Measurements from ENCODE around the gene ADAMTSL4.
"Not testable (repeated sequence)": the region's sequence is repeated elsewhere in the genome, so short reads cannot be mapped to it uniquely, and the experiment has no call there.

ADAMTSL4 gene

DNA sequence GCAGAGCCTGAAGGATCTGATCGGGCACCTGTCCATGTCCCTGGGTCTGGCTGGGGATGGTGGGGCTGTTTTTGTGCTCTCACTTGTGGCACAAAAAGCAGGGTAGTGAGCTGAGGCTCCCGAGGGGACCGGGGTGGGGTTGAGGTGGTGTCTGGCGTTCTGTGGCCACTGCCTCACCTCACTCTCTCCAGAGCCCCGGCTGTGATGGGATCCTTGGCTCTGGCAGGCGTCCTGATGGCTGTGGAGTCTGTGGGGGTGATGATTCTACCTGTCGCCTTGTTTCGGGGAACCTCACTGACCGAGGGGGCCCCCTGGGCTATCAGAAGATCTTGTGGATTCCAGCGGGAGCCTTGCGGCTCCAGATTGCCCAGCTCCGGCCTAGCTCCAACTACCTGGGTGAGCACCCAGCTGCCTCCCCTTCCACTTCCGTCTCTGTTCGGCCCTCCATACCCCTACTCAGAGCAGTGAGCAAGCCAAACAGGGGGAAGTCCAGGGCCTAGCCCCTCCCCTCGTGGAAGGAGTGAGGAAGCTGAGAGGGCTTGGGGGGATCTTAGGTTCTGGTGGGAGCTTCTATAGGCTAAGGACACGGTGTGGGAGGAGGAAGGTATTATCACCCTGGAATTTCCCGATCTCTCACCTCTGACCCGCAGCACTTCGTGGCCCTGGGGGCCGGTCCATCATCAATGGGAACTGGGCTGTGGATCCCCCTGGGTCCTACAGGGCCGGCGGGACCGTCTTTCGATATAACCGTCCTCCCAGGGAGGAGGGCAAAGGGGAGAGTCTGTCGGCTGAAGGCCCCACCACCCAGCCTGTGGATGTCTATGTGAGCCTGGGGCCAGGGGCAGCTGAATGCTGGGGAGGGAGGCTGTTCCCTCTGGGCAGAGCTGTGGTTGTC is 7.0 kb downstream of the ADAMTSL4 start:
- no peak for DNase-seq

- no peak for DNase-seq
Observed at GRCh38 chr1:150557065-150557600, 7.9 kb downstream of the ADAMTSL4 start.

DNA sequence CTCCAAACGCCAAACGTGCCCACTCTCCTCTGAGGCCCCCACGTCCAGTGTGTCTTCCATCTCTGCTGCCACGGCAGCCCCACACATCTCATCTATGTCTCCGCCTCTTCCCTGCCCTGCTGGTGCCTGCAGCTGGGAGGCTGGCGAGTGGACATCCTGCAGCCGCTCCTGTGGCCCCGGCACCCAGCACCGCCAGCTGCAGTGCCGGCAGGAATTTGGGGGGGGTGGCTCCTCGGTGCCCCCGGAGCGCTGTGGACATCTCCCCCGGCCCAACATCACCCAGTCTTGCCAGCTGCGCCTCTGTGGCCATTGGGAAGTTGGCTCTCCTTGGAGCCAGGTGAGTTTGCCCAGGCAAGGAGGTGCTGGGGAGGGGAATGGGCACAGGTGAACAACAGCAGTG is 8.6 kb downstream of the ADAMTSL4 start:
- no peak for DNase-seq

- no peak for DNase-seq
Observed at GRCh38 chr1:150558303-150558704, 9.1 kb downstream of the ADAMTSL4 start.

DNA sequence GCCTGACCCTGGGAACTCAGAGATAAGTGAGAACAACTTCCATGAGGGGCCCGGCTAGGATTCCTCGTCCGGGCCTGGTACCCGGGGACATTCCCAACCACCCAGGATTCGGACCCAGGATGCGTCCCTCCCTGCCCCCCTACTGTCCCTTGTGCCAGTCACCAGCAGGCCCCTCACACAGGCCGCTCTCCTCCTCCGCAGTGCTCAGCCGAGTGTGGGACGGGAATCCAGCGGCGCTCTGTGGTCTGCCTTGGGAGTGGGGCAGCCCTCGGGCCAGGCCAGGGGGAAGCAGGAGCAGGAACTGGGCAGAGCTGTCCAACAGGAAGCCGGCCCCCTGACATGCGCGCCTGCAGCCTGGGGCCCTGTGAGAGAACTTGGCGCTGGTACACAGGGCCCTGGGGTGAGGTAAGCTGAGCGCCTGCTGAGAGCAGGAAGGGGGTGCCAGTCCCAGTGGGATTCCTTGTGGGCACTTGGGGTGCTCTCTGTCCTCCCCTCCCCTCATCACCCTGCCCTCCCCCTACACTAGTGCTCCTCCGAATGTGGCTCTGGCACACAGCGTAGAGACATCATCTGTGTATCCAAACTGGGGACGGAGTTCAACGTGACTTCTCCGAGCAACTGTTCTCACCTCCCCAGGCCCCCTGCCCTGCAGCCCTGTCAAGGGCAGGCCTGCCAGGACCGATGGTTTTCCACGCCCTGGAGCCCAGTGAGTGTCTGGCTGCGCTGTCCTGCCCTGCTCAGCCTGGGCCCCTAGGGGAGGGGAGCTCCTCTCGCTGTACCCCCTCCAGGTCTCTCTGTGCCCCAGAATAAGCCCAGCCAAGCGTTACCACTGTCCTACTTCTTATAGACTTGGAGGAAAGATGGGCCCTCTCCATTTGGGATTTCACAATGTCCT is 9.8 kb downstream of the ADAMTSL4 start:
- no peak for DNase-seq

GRCh38 chr1:150559656-150560010 is 10.4 kb downstream of the ADAMTSL4 start:
- DNase-seq = no peak

GRCh38 chr1:150560011-150560438 is 10.8 kb downstream of the ADAMTSL4 start:
- peak; percentile 68 for DNase-seq

- DNase-seq = peak; percentile 63
Observed at GRCh38 chr1:150560576-150561253, 11.5 kb downstream of the ADAMTSL4 start.

- peak; percentile 64 for DNase-seq
Observed at GRCh38 chr1:150561254-150561973, 12.2 kb downstream of the ADAMTSL4 start.

DNA sequence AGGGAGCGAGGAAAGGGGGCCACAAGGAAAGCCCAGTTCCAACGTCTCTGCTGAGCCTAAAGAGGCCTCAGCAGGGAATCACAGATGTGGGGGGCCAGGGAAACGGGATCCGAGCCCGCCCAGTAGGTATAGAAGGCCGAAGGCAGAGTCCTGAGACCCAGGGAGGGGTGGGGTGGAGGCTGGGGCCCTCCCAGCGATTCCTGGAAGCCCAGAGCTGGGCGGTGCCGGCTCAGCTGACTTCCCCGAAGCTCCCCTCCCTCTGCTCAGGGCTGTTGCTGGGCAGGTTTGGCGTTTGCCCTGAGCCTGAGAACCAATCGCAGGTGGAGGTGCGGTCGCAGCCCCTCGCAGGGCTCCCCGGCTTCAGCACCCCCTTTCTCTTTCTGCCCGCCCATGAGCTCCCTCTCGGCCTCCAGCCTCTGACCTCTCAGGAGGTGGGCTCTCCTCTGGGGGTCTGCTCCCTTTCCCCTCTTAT is 12.8 kb downstream of the ADAMTSL4 start:
- DNase-seq = peak; percentile 74

DNA sequence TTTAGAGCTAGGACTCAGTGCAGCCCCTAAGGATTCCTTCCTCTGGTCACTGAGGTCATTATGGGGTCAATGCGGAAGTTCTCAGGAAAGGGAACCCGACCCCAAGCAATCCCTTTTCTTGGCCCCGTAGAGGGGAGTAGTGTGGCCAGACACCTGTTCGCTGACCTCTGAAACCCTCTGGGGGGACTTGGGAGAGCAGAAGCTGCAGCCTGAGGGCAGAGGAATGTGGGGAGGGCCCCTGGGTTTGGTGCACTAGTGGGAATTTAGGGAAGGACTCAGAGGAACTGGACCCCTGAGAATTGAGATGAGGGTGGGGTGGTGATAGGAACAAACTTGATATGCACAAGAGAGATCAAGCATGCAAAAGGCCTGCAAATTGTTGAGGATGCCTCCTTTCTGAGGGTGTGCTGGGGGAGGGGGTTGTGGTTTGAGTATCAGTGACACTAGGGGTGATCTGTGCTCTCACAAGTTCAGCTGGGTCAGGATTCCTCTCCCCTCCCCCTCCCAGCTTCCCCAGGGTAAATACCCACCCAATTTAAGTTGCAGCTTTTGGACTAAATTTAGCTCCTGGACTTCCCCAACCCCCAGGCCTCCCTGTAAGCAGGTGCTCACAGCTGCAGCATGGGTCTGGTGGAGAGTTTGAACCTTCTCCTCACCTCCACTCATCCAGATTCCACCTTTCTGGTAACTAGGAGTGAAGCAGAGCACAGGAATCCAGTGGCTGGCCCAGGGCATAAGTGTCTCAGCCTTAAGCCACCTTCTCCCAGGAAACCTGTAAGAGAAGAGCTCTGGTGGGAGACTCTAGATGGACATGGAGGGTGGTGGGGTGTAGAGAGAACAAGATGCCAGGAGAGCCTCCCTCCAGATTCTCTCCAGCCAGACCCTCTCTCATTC is 13.5 kb downstream of the ADAMTSL4 start:
- DNase-seq = peak; percentile 60

- DNase-seq = peak; percentile 83
Observed at GRCh38 chr1:150563340-150564038, 14.3 kb downstream of the ADAMTSL4 start.

- DNase-seq = peak; percentile 39
Observed at GRCh38 chr1:150564051-150564991, 15.1 kb downstream of the ADAMTSL4 start.

DNA sequence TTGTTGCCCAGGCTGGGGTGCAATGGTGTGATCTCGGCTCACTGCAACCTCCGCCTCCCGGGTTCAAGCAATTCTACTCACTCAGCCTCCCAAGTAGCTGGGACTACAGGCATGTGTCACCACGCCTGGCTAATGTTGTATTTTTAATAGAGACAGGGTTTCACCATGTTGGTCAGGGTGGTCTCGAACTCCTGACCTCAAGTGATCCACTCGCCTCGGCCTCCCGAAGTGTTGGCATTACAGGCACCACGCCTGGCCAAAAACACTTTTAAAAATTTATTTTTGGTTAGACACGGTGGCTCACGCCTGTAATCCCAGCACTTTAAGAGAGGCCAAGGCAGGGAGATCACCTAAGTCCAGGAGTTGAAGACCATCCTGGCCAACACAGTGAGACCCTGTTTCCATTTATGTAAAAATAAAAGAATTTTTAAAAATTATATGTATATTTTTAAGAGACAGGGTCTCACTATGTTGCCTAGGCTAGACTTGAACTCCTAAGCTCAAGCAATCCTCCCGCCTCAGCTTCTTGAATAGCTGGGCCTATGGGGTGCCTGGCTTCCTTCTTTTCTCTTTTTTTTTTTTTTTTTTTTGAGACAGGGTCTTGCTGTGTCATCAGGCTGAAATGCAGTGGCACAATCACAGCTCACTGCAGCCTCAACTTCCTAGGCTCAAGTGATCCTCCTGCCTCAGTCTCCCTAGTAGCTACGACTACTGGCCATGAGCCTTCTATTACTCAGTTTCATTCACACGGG is 16.2 kb downstream of the ADAMTSL4 start:
- DNase-seq = not testable (repeated sequence)

DNA sequence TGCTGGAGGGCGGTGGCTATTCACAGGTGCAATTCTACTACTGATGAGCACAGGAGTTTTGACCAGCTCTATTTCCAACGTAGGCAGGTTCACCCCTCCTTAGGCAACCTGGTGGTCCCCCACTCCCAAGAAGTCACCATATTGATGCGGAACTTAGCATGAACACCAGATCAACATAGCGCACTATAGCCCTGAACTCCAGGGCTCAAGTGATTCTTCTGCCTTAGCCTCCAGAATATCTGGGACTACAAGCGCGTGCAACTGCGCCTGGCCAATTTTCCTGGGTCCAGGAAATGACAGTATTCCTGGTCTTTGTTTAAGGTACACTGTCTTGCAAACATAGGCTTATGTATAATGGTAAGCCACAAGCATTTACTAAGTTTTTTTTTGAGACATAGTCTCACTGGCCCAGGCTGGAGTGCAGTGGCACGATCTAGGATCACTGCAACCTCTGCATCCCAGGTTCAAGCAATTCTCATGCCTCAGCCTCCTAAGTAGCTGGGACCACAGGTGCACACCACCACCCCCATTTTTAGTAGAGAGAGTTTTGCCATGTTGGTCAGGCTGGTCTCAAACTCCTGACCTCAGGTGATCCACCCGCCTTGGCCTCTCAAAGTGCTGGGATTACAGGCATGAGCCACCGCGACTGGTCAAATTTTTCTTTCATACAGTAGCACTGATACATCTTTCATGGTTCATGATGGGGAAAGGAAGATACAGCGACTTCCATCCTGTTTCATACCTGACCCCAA is 17.6 kb downstream of the ADAMTSL4 start:
- no peak for DNase-seq

- DNase-seq = peak; percentile 80
Observed at GRCh38 chr1:150567341-150567716, 18.1 kb downstream of the ADAMTSL4 start.
